ENCODE measurements around the gene DISP2. TPM values are rescaled to one million over a fixed set of nuclear protein-coding genes. Genes with fewer than 3 reads are reported as not detected.

Gene DISP2
- 0.22 and 0.38 TPM in 2 replicates for total RNA-seq (2014; rRNA removed; shearing (Covaris generic))

- Histone ChIP-seq H3K9me3 (replicated peaks) (no peaks in the 10 kb centered on the region), H3K27ac (no peak within 1 kb of the TSS), H3K36me3 (no peaks in the 10 kb centered on the region), H3K27me3 (peaks cover 5% of the 10 kb centered on the region; the same call in 1 of the 2 replicates), H3K4me1 (peaks cover 7% of the 10 kb centered on the region; the same call in 1 of the 2 replicates), H3K4me3 (peak within 1 kb of the TSS; percentile 56)
- DNase-seq: peak; percentile 85 to 92
These were observed at the start of gene DISP2 for GRCh38 chr15:40357723-40358470. DISP2 (plus strand) TSS chr15:40358219; CDS start chr15:40358322, 103 bp downstream.

DNA sequence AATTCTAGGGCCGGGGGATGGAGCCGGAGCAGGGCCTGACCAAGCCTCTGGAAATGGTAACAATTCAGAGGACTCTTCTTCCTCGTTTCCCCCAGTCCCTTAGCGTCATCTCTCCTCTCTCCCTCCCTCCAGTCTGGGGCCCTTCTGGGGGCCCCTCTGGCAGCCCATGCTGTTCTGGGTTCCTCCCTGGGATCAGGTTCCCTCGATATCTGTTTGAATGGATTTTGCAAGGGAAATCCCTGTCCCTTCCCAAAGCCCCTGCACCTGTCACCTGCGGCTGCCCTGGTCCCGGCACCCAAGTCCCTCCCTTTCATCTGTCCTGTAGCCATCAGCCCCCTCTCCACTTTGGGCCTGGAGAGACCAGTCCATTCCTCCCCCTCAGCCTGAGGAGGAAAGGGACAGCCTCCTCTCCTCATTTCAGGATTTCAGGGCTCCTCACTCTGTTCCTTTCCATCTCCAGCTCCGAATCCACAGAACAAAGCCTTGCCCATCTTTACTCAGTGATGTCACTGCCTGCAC, 48.6 kb upstream of the DISP2 start:
- Histone ChIP-seq H3K4me3 (peak overlapping the region; percentile 39; the same call in 1 of the 2 replicates), H3K4me1 (peaks cover 44% of the 10 kb centered on the region), H3K36me3 (no peaks in the 10 kb centered on the region), H3K9me3 (replicated peaks) (no peaks in the 10 kb centered on the region), H3K27ac (peak overlapping the region; percentile 54; the same call in 1 of the 2 replicates), H3K27me3 (no peaks in the 10 kb centered on the region)
- DNase-seq: peak; percentile 27 to 52

- H3K9me3 ChIP-seq (replicated peaks): no peaks in the 10 kb centered on the region
- peaks cover 42% of the 10 kb centered on the region for H3K4me1 ChIP-seq
- H3K27ac ChIP-seq: no peak overlapping the region
- DNase-seq: peak; percentile 78 to 86
- H3K36me3 ChIP-seq: no peaks in the 10 kb centered on the region
- no peak overlapping the region for H3K4me3 ChIP-seq
- H3K27me3 ChIP-seq: no peaks in the 10 kb centered on the region
These were observed 47.7 kb upstream of the DISP2 start for GRCh38 chr15:40310001-40310959.

DNA sequence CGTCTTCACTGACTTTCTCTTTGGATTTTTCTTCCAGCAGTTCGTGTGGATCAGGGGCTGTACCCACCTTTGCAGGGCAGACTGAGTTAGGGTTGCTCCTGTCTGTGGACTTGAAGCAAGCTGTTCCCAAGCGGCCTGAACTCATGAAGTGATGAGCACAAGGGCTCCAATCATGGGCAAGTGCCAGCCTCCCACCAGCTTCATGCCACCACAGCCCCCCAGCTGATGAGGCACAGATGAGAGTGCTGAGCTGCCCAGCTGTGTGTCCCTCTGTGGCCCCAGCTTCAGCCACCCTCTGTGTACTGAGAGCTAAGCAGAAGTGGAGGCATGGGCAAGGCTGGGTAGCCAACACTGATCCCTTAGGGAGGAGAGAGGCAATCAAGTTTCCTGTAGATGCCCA, 47.0 kb upstream of the DISP2 start:
- H3K27me3 ChIP-seq: no peaks in the 10 kb centered on the region

DNA sequence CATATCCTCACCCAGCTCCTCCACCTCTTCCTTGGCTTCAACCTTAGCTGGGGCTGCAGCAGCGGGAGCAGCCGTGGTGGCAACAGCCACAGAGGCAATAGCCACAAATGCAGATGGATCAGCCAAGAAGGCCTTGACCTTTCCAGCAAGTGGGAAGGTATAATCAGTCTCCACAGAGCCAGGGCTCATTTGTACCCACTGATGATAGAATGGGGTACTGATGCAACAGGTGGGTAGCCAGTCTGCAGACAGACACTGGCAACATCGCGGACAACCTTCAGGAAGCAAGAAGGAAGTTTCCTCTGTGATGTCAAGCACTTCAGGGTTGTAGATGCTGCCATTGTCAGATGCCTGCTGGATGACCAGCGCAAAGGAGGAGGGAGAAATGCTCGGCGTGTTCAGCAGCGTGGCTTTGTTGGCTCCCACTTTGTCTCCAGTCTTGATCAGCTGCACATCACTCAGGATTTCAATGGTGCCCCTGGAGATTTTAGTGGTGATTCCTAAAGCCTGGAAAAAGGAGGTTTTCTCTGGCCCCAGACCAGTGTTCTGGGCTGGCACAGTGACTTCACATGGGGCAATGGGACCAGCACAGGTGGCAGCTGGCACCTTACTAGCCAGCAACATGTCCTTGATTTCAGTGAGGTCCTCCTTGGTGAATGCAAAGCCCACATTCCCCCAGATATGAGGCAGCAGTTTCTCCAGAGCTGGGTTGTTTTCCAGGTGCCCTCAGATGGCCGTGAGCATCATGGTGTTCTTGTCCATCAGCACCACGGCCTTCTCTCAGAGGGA, 45.5 kb upstream of the DISP2 start:
- no peak overlapping the region for H3K27ac ChIP-seq
- H3K36me3 ChIP-seq: no peaks in the 10 kb centered on the region
- H3K27me3 ChIP-seq: no peaks in the 10 kb centered on the region
- H3K4me1 ChIP-seq: peaks cover 29% of the 10 kb centered on the region
- no peak overlapping the region for H3K4me3 ChIP-seq
- no peaks in the 10 kb centered on the region for H3K9me3 ChIP-seq (replicated peaks)
- no peak for DNase-seq

More for the DNA sequence above, 47.0 kb upstream of the DISP2 start:
- H3K4me3 ChIP-seq: no peak overlapping the region
- H3K36me3 ChIP-seq: no peaks in the 10 kb centered on the region
- H3K27ac ChIP-seq: no peak overlapping the region
- H3K9me3 ChIP-seq (replicated peaks): no peaks in the 10 kb centered on the region
- peaks cover 35% of the 10 kb centered on the region for H3K4me1 ChIP-seq
- DNase-seq: no peak

DNA sequence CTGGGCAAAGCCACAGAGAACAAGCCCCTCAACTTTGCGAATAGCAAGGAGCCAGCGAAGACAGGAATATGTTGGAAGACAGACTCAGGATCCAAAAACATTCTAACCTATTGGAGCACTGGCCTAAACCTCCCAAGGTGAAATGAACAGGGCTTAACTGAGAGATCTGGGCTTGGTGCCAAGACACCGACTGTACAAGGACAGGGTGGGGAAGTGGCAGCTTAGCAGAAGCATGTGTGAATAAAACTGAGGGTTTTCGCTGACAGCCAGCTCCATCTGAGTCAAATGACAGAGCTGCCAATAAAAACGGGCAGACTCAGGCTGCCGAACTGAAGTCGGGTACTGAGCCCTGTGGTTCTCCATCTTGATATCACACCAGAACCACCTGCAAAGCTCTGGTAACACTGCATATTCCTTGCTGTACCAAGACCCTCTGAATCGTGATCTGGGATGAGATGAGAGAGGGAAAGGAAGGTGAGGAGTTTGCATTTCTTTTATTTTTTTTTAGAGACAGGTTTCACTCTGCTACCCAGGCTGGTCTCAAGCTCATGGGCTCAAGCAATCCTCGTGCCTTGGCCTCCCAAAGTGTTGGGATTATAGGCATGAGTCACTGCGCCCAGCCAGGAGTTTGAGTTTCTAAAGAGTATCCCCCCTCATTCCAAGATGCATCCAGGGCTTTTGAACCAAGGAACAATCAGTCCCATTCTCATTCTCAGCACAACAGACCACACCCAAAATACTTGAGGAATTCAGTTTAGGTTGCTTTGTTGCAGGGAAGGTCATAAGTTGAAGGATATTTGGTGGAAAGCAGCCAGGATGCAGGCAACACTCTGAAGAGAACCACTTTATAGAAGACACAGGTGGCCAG, 44.3 kb upstream of the DISP2 start:
- Histone ChIP-seq H3K36me3 (no peaks in the 10 kb centered on the region), H3K27ac (no peak overlapping the region), H3K9me3 (replicated peaks) (no peaks in the 10 kb centered on the region), H3K27me3 (no peaks in the 10 kb centered on the region), H3K4me3 (no peak overlapping the region), H3K4me1 (peaks cover 26% of the 10 kb centered on the region)
- DNase-seq: peak; percentile 80 to 83

DNA sequence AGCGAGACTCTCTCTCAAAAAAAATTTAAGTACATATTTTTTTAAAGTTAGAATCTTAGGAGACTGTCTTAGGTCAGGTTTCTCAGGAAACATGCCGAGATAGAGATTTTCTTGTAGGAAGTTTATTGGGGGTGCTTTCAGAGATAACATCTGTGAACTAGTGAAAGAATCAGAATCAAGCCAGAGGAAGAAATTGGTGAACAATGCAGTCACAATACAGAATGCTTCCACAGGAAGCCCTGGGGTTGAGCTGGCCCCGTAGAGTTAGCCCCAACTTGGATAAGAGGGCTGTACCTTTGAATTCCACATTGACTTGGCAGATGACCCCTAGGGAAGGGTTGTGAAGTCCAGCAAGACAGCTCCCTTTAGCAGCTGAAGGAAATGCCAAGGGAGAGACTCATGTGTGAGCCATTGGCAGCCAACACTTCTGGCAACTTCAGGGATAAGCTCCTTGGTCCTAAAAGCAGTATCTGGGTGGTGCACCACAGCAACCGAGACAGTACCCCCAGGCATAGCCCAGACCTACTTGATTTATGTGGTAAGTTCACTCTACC, 43.2 kb upstream of the DISP2 start:
- H3K27me3 ChIP-seq: no peaks in the 10 kb centered on the region
- H3K4me1 ChIP-seq: peaks cover 16% of the 10 kb centered on the region
- DNase-seq: no peak
- no peaks in the 10 kb centered on the region for H3K9me3 ChIP-seq (replicated peaks)
- H3K36me3 ChIP-seq: no peaks in the 10 kb centered on the region
- H3K4me3 ChIP-seq: no peak overlapping the region
- H3K27ac ChIP-seq: no peak overlapping the region

- Histone ChIP-seq H3K4me3 (no peak overlapping the region), H3K36me3 (no peaks in the 10 kb centered on the region), H3K4me1 (peaks cover 30% of the 10 kb centered on the region; the same call in 1 of the 2 replicates)
These were observed 41.1 kb upstream of the DISP2 start for GRCh38 chr15:40316931-40317330.

GRCh38 chr15:40317580-40317979, 40.4 kb upstream of the DISP2 start:
- no peaks in the 10 kb centered on the region for H3K27me3 ChIP-seq
- H3K4me1 ChIP-seq: peaks cover 37% of the 10 kb centered on the region
- no peaks in the 10 kb centered on the region for H3K9me3 ChIP-seq (replicated peaks)
- H3K27ac ChIP-seq: no peak overlapping the region
- H3K4me3 ChIP-seq: no peak overlapping the region
- DNase-seq: no peak
- no peaks in the 10 kb centered on the region for H3K36me3 ChIP-seq

More at GRCh38 chr15:40316931-40317330, 41.1 kb upstream of the DISP2 start:
- no peaks in the 10 kb centered on the region for H3K9me3 ChIP-seq (replicated peaks)
- no peak for DNase-seq
- no peaks in the 10 kb centered on the region for H3K27me3 ChIP-seq
- H3K27ac ChIP-seq: no peak overlapping the region

GRCh38 chr15:40320409-40320808, 37.6 kb upstream of the DISP2 start:
- no peaks in the 10 kb centered on the region for H3K9me3 ChIP-seq (replicated peaks)
- no peak overlapping the region for H3K27ac ChIP-seq
- no peaks in the 10 kb centered on the region for H3K36me3 ChIP-seq
- H3K4me3 ChIP-seq: no peak overlapping the region
- no peak for DNase-seq
- peaks cover 35% of the 10 kb centered on the region for H3K4me1 ChIP-seq
- H3K27me3 ChIP-seq: no peaks in the 10 kb centered on the region

- H3K27me3 ChIP-seq: no peaks in the 10 kb centered on the region
- peaks cover 35% of the 10 kb centered on the region for H3K4me1 ChIP-seq
- no peak overlapping the region for H3K4me3 ChIP-seq
- no peaks in the 10 kb centered on the region for H3K9me3 ChIP-seq (replicated peaks)
- peak; percentile 65 to 80 for DNase-seq
- no peak overlapping the region for H3K27ac ChIP-seq
- no peaks in the 10 kb centered on the region for H3K36me3 ChIP-seq
These were observed 37.1 kb upstream of the DISP2 start for GRCh38 chr15:40320931-40321371.

DNA sequence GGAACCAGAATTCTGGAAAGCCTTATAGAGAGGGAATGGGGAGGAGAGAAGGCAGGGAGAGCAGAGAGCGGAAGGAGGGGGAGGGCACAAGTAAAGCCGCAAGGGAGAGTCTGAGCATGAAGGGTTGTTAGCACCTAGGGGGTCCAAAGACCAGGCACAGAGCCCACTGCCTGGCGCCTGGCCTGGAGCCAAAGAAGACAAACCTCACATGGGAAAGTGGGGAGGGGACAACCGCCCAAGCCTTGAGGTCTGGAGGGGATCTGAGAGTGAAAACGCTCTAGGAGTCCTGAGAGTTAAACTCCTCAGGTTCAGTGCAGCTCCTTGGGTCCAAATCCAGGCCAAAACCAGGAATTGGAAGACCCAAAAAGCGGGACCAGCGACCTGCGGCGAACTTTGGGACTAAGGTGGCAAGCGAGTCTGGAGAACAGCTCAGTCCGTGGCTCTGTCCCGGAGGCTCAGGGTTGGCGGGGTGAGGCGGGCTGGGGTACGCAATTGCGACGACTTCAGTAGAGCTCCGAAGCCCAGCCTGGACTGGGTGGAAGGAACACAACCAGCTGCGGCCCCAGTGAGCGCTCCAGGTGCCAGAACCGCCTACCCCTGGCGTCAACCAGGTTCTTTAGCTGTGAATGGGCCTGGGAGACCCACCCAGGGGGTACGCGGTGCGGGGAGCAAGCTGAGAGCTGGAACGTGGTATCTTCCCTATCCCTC, 35.3 kb upstream of the DISP2 start:
- Histone ChIP-seq H3K4me1 (peaks cover 39% of the 10 kb centered on the region), H3K27me3 (no peaks in the 10 kb centered on the region), H3K9me3 (replicated peaks) (no peaks in the 10 kb centered on the region), H3K36me3 (no peaks in the 10 kb centered on the region), H3K27ac (peak overlapping the region; percentile 38; the same call in 1 of the 2 replicates), H3K4me3 (peak overlapping the region; percentile 45)
- DNase-seq: peak; percentile 64 to 65
